NCI-H2171 treated with DMSO at 0.1 percent for 48 hours (cell line): Measurements from ENCODE around the gene CNST.
"Not testable (repeated sequence)": the region's sequence is repeated elsewhere in the genome, so short reads cannot be mapped to it uniquely, and the experiment has no call there.

Experiments
- DNase-seq: peaks from one replicate; lab custom pipeline; 2025; lab: John Stamatoyannopoulos, UW

Gene CNST

GRCh38 chr1:246711548-246712003, 145.3 kb downstream of the CNST start:
- no peak for DNase-seq

- not testable (repeated sequence) for DNase-seq
These were observed 146.2 kb downstream of the CNST start for GRCh38 chr1:246712428-246712827.
